Naive thymus-derived CD4-positive, alpha-beta T cell (primary cell): Measurements from ENCODE around the gene BLACAT1. TPM values are rescaled to one million over a fixed set of nuclear protein-coding genes. Genes with fewer than 3 reads are reported as not detected.

Experiments
- ATAC-seq: fragments of 150-1000 bp; cut with Tn5 transposase; 2 replicates; pipeline ENCODE4 v1.10.0; 2021; ENCODE audit warnings: mild to moderate bottlenecking, moderate library complexity
- CTCF ChIA-PET: fragments of 350-600 bp; sonication (Branson Sonifier 250); formaldehyde crosslinking; loops from one replicate; lab custom pipeline; 2021; ENCODE audit warnings: antibody characterized with exemption; lab: Charles Lee
- POLR2A ChIA-PET: fragments of 350-600 bp; sonication (Branson Sonifier 250); formaldehyde crosslinking; loops from one replicate; lab custom pipeline; 2021; ENCODE audit warnings: antibody characterized with exemption, inconsistent platforms; lab: Charles Lee
- DNase-seq, 9 donors: peaks; one replicate each; pipeline versions ENCODE4 v3.0.0 to v3.0.0-alpha.2; 2020 to 2022; ENCODE audit warnings: mixed read lengths in 1 of 9
- H3K27ac ChIP-seq: one replicate; pipeline ENCODE4 v1.7.0; 2013; ENCODE audit warnings: mild to moderate bottlenecking, low read depth, low read length, moderate library complexity
- H3K27me3 ChIP-seq, 2 donors: one replicate each; pipeline ENCODE4 v1.7.0; 2013; ENCODE audit warnings: low read length in 2 of 2, mild to moderate bottlenecking in 2 of 2, moderate library complexity in 2 of 2; ENCODE audit not compliant: control insufficient read depth in 2 of 2, insufficient read depth in 2 of 2
- H3K36me3 ChIP-seq, 3 experiments: 1 replicate in 2 of 3; 2 replicates in 1 of 3; pipeline ENCODE4 v1.7.0; 2013; ENCODE audit warnings: low read length in 3 of 3, mild to moderate bottlenecking in 3 of 3, moderate library complexity in 1 of 3; ENCODE audit not compliant: insufficient read depth in 3 of 3, control insufficient read depth in 2 of 3
- H3K4me1 ChIP-seq, 2 donors: one replicate each; pipeline ENCODE4 v1.7.0; 2013; ENCODE audit warnings: low read length in 2 of 2, mild to moderate bottlenecking in 2 of 2, moderate library complexity in 1 of 2; ENCODE audit not compliant: control insufficient read depth in 2 of 2, insufficient read depth in 2 of 2
- H3K4me3 ChIP-seq: 2 replicates; pipeline ENCODE4 v1.7.0; 2013; ENCODE audit warnings: mild to moderate bottlenecking, low read length
- H3K9me3 ChIP-seq, 3 experiments: 1 replicate in 2 of 3; 2 replicates in 1 of 3; pipeline ENCODE4 v1.7.0; 2013; ENCODE audit warnings: low read length in 3 of 3; ENCODE audit not compliant: control insufficient read depth in 2 of 3
- H3K27ac Mint-ChIP-seq, 9 donors: one replicate each; pipeline ENCODE4 v1.8.0; 2020 to 2022; ENCODE audit warnings: mixed read lengths in 9 of 9, mild to moderate bottlenecking in 8 of 9, moderate library complexity in 5 of 9, inconsistent platforms in 2 of 9
- H3K27me3 Mint-ChIP-seq, 5 donors: one replicate each; pipeline ENCODE4 v1.8.0; 2021 to 2022; ENCODE audit warnings: mixed read lengths in 5 of 5, mild to moderate bottlenecking in 1 of 5
- H3K36me3 Mint-ChIP-seq, 5 donors: one replicate each; pipeline ENCODE4 v1.8.0; 2020 to 2022; ENCODE audit warnings: mixed read lengths in 5 of 5, mild to moderate bottlenecking in 3 of 5, inconsistent platforms in 1 of 5
- H3K4me1 Mint-ChIP-seq, 7 donors: one replicate each; pipeline ENCODE4 v1.8.0; 2020 to 2022; ENCODE audit warnings: mixed read lengths in 7 of 7, mild to moderate bottlenecking in 3 of 7, inconsistent platforms in 1 of 7
- H3K4me3 Mint-ChIP-seq, 10 donors: one replicate each; pipeline ENCODE4 v1.8.0; 2020 to 2022; ENCODE audit warnings: mild to moderate bottlenecking in 10 of 10, mixed read lengths in 10 of 10, moderate library complexity in 6 of 10, inconsistent platforms in 2 of 10
- H3K9me3 Mint-ChIP-seq, 11 donors: one replicate each; pipeline ENCODE4 v1.8.0; 2020 to 2022; ENCODE audit warnings: mixed read lengths in 11 of 11, mild to moderate bottlenecking in 4 of 11, inconsistent platforms in 1 of 11, moderate library complexity in 1 of 11
- intact Hi-C, 2 donors: fragments of 100-400 bp; cut with micrococcal nuclease; formaldehyde crosslinking; loops; one replicate each; pipeline ENCODE4 v1.15.1; 2023
- polyA plus RNA-seq, 2 donors: library from polyadenylated mRNA; unstranded; fragments of 300-500 nt; fragmentation: Illumina TruSeq; gene quantifications; one replicate each; pipeline ENCODE4 v1.2.3, GENCODE V29; 2021
- total RNA-seq, 6 experiments: library from RNA in 5 of 6; stranded (reverse) in 5 of 6; gene quantifications; 1 replicate in 5 of 6; 2 replicates in 1 of 6; pipeline ENCODE4 v1.2.3 and lab custom pipeline; 2021 to 2026

Gene BLACAT1
- total and polyA plus RNA-seq, 7 experiments from 2014 or later = 0.12 to 0.44 (median 0.22) TPM; not detected in 2

- Mint-ChIP-seq H3K27me3 (peaks cover 15 to 46% (median 24%) of the 10 kb centered on the region in 5 donors), H3K36me3 (no peaks in the 10 kb centered on the region), H3K4me3 (peak overlapping the region; percentile 64 to 92 (median 84)), H3K27ac (peak overlapping the region in 4 of 9 donors; percentile 32 to 80 (median 60)), H3K4me1 (peaks cover 10 to 15% (median 15%) of the 10 kb centered on the region in 7 donors), H3K9me3 (no peaks in the 10 kb centered on the region)
- Histone ChIP-seq H3K4me1 (peaks cover 0 to 6% of the 10 kb centered on the region in 2 donors), H3K9me3 (no peaks in the 10 kb centered on the region), H3K4me3 (peak overlapping the region; percentile 44), H3K27me3 (no peaks in the 10 kb centered on the region), H3K36me3 (no peaks in the 10 kb centered on the region), H3K27ac (no peak overlapping the region)
- CTCF ChIA-PET = interaction anchor here (0.6 to 2.7 kb wide), 7 partner anchors 10 to 448 kb away, joined by 3 to 16 read pairs (median 4); no protein-coding TSS in a partner anchor
- ATAC-seq (no peak), DNase-seq (peak in 1 of 9 donors; percentile 12)
- intact Hi-C loops = loop anchor here (1.0 to 2.0 kb wide), 6 partner anchors 11 to 157 kb away; no protein-coding TSS in a partner anchor
- POLR2A ChIA-PET = interaction anchor here (0.7 kb wide), 1 partner anchor 11 kb away, joined by 4 read pairs; no protein-coding TSS in a partner anchor
Measured at GRCh38 chr1:205429762-205430695, 25.8 kb downstream of the BLACAT1 start.

- CTCF ChIA-PET = interaction anchor here (1.3 kb wide), 1 partner anchor 71 kb away, joined by 6 read pairs; no protein-coding TSS in a partner anchor
- Mint-ChIP-seq H3K4me3 (no peak overlapping the region), H3K36me3 (no peaks in the 10 kb centered on the region), H3K27me3 (peaks cover 14 to 76% (median 30%) of the 10 kb centered on the region in 5 donors), H3K9me3 (no peaks in the 10 kb centered on the region), H3K27ac (no peak overlapping the region), H3K4me1 (peaks cover 0 to 5% (median 1%) of the 10 kb centered on the region in 7 donors)
- intact Hi-C loops = no loop called here
- Histone ChIP-seq H3K27me3 (no peaks in the 10 kb centered on the region), H3K36me3 (no peaks in the 10 kb centered on the region), H3K4me1 (no peaks in the 10 kb centered on the region), H3K9me3 (no peaks in the 10 kb centered on the region), H3K27ac (no peak overlapping the region), H3K4me3 (no peak overlapping the region)
- no peak for ATAC-seq
- DNase-seq = no peak
- POLR2A ChIA-PET = interaction anchor here (1.1 kb wide), 1 partner anchor 16 kb away, joined by 5 read pairs; no protein-coding TSS in a partner anchor
Measured at GRCh38 chr1:205424901-205425600, 30.8 kb downstream of the BLACAT1 start.

GRCh38 chr1:205423814-205424399 lies 31.9 kb downstream of the BLACAT1 start:
- H3K9me3 Mint-ChIP-seq = no peaks in the 10 kb centered on the region
- POLR2A ChIA-PET = interaction anchor here (1.1 kb wide), 1 partner anchor 17 kb away, joined by 5 read pairs; no protein-coding TSS in a partner anchor

GRCh38 chr1:205422993-205423642 lies 32.7 kb downstream of the BLACAT1 start:
- intact Hi-C loops = no loop called here
- no peak overlapping the region for H3K27ac Mint-ChIP-seq
- H3K36me3 Mint-ChIP-seq = no peaks in the 10 kb centered on the region

More at GRCh38 chr1:205423814-205424399, 31.9 kb downstream of the BLACAT1 start:
- Mint-ChIP-seq H3K4me1 (peaks cover 0 to 5% (median 0%) of the 10 kb centered on the region in 7 donors), H3K27ac (no peak overlapping the region), H3K27me3 (peaks cover 20 to 78% (median 30%) of the 10 kb centered on the region in 5 donors), H3K4me3 (no peak overlapping the region), H3K36me3 (no peaks in the 10 kb centered on the region)
- intact Hi-C loops = no loop called here
- no peaks in the 10 kb centered on the region for H3K4me1 ChIP-seq
- H3K4me3 ChIP-seq = no peak overlapping the region
- ATAC-seq (no peak), DNase-seq (no peak)
- no peaks in the 10 kb centered on the region for H3K36me3 ChIP-seq
- CTCF ChIA-PET = interaction anchor here (0.9 to 1.3 kb wide), 2 partner anchors 25 to 70 kb away, joined by 3 to 6 read pairs; no protein-coding TSS in a partner anchor
- no peaks in the 10 kb centered on the region for H3K27me3 ChIP-seq
- H3K9me3 ChIP-seq = no peaks in the 10 kb centered on the region
- H3K27ac ChIP-seq = no peak overlapping the region

GRCh38 chr1:205421798-205422197 lies 34.0 kb downstream of the BLACAT1 start, which contains the start of gene LEMD1:
Gene LEMD1 (minus strand): TSS chr1:205422056. CDS start chr1:205420536, 1,520 bp downstream.
- no peaks in the 10 kb centered on the region for H3K9me3 ChIP-seq
- no peak within 1 kb of the TSS for H3K27ac ChIP-seq
- H3K27me3 ChIP-seq = no peaks in the 10 kb centered on the region
- intact Hi-C loops = no loop called here
- ATAC-seq = no peak
- Mint-ChIP-seq H3K27ac (no peak within 1 kb of the TSS), H3K4me3 (no peak within 1 kb of the TSS), H3K36me3 (no peaks in the 10 kb centered on the region), H3K9me3 (no peaks in the 10 kb centered on the region), H3K27me3 (peaks cover 20 to 79% (median 30%) of the 10 kb centered on the region in 5 donors), H3K4me1 (peaks cover 0 to 5% (median 0%) of the 10 kb centered on the region in 7 donors)
- H3K4me1 ChIP-seq = no peaks in the 10 kb centered on the region
- ChIA-PET CTCF (no interaction called here), POLR2A (interaction anchor here (0.7 to 1.0 kb wide), 2 partner anchors 36 to 110 kb away, joined by 3 read pairs; no protein-coding TSS in a partner anchor)
- no peaks in the 10 kb centered on the region for H3K36me3 ChIP-seq
- no peak within 1 kb of the TSS for H3K4me3 ChIP-seq
- DNase-seq = no peak

More at GRCh38 chr1:205422993-205423642, 32.7 kb downstream of the BLACAT1 start:
- H3K27me3 Mint-ChIP-seq = peaks cover 20 to 76% (median 30%) of the 10 kb centered on the region in 5 donors
- peaks cover 0 to 5% (median 0%) of the 10 kb centered on the region in 7 donors for H3K4me1 Mint-ChIP-seq
- Histone ChIP-seq H3K27ac (no peak overlapping the region), H3K4me1 (no peaks in the 10 kb centered on the region), H3K9me3 (no peaks in the 10 kb centered on the region), H3K4me3 (no peak overlapping the region), H3K27me3 (no peaks in the 10 kb centered on the region), H3K36me3 (no peaks in the 10 kb centered on the region)
- ATAC-seq (no peak), DNase-seq (no peak)
- H3K9me3 Mint-ChIP-seq = no peaks in the 10 kb centered on the region
- CTCF ChIA-PET = interaction anchor here (0.9 kb wide), 1 partner anchor 24 kb away, joined by 3 read pairs; no protein-coding TSS in a partner anchor
- H3K4me3 Mint-ChIP-seq = no peak overlapping the region
- POLR2A ChIA-PET = interaction anchor here (0.7 kb wide), 1 partner anchor 1774 kb away, joined by 3 read pairs; no protein-coding TSS in a partner anchor
